Caco-2 (cell line): ENCODE measurements around the gene SEMA3C. TPM values are rescaled to one million over a fixed set of nuclear protein-coding genes. Genes with fewer than 3 reads are reported as not detected.

ENCODE experiments used
- BruUV-seq: library from RNA; stranded (reverse); fragments of 400-500 nt; replicated peaks from 2 replicates; lab custom pipeline; 2021; lab: Mats Ljungman, UMichigan
- CTCF ChIA-PET: fragments of 300-600 bp; sonication (Branson Sonifier 250); formaldehyde crosslinking; loops from one replicate; lab custom pipeline; 2022; ENCODE audit warnings: antibody characterized with exemption; lab: Charles Lee
- POLR2A ChIA-PET: fragments of 300-600 bp; sonication (Branson Sonifier 250); formaldehyde crosslinking; loops from one replicate; lab custom pipeline; 2022; ENCODE audit warnings: antibody characterized with exemption; lab: Charles Lee
- DNase-seq, 2 experiments: peaks; one replicate each; pipeline versions ENCODE4 v3.0.0 to v3.0.0-alpha.2; 2020 to 2022
- H3K27me3 ChIP-seq: replicated peaks from 2 replicates; pipeline ENCODE4 v1.6.0; 2011; ENCODE audit warnings: low read length; ENCODE audit not compliant: control insufficient read depth, insufficient read depth
- H3K36me3 ChIP-seq: 2 replicates; pipeline ENCODE4 v1.5.1; 2011; ENCODE audit warnings: low read length; ENCODE audit not compliant: control insufficient read depth, insufficient read depth
- H3K4me1 ChIP-seq: fragments of 250-450 bp; sonication (Bioruptor Pico); 2 replicates; pipeline ENCODE4 v1.5.1; 2020; ENCODE audit warnings: mild to moderate bottlenecking
- H3K4me3 ChIP-seq: 2 replicates; pipeline ENCODE4 v1.5.1; 2011; ENCODE audit warnings: low read depth, mild to moderate bottlenecking, control low read depth, low read length
- H3K9me3 ChIP-seq: fragments of 250-450 bp; sonication (Bioruptor Pico); 2 replicates; pipeline ENCODE4 v1.5.1; 2020; ENCODE audit warnings: mild to moderate bottlenecking, moderate library complexity
- H3K27ac Mint-ChIP-seq: one replicate; pipeline ENCODE4 v1.8.0; 2022; ENCODE audit warnings: mixed read lengths; ENCODE audit not compliant: unreplicated experiment
- H3K27me3 Mint-ChIP-seq: one replicate; pipeline ENCODE4 v1.8.0; 2022; ENCODE audit warnings: mixed read lengths; ENCODE audit not compliant: insufficient read depth, unreplicated experiment
- H3K36me3 Mint-ChIP-seq: one replicate; pipeline ENCODE4 v1.8.0; 2022; ENCODE audit warnings: mild to moderate bottlenecking, mixed read lengths; ENCODE audit not compliant: insufficient read depth, unreplicated experiment
- H3K4me1 Mint-ChIP-seq: one replicate; pipeline ENCODE4 v1.8.0; 2022; ENCODE audit warnings: low read depth, mixed read lengths; ENCODE audit not compliant: unreplicated experiment
- H3K4me3 Mint-ChIP-seq: one replicate; pipeline ENCODE4 v1.8.0; 2022; ENCODE audit warnings: mild to moderate bottlenecking, moderate library complexity, mixed read lengths; ENCODE audit not compliant: unreplicated experiment
- H3K9me3 Mint-ChIP-seq: one replicate; pipeline ENCODE4 v1.8.0; 2022; ENCODE audit warnings: mixed read lengths; ENCODE audit not compliant: unreplicated experiment
- intact Hi-C: fragments of 100-400 bp; cut with micrococcal nuclease; formaldehyde crosslinking; loops from one replicate; pipeline ENCODE4 v1.10.0; 2022; ENCODE audit not compliant: unreplicated experiment
- total RNA-seq: library from RNA; stranded (reverse); gene quantifications from 2 replicates; pipeline ENCODE4 v1.2.3, GENCODE V29; 2022
- TF ChIP-seq, protein P1 (sequence below), 2 experiments: fragments of 200-600 bp in 1 of 2; IDR thresholded peaks; 1 replicate in 1 of 2; 2 replicates in 1 of 2; pipeline versions ENCODE4 v1.5.1 to v1.8.0; 2011 to 2022; ENCODE audit warnings: antibody characterized with exemption in 1 of 2, control low read depth in 1 of 2, inconsistent platforms in 1 of 2, low read depth in 1 of 2, low read length in 1 of 2, mild to moderate bottlenecking in 1 of 2, moderate library complexity in 1 of 2; ENCODE audit not compliant: insufficient read depth in 1 of 2, severe bottlenecking in 1 of 2, unreplicated experiment in 1 of 2

SEMA3C gene
- total RNA-seq, 1 experiment from 2014 or later, result 25.8 TPM

DNA sequence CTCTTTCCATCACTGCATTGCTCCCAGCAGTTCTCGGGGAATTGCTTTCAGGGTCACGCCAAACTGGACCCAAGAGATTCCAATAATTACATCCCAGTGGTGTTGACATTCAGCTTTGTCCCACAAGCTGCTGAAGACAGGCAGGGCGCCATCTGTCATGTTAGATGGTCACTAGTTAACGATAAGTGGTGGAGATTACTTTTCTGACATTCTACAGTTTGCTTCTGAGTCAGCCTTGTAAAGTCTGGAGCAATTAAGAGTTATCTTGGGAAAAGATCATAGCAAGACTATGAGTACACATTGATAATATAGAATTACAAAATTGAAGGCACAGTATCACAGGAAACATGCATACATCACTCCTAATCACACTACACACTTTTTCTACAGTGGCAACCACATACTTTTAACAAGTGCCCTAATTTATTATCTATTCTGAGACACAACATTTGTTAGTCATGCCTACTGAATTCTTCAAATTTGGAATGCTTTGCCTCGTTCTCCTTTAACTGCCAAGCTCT is 41.9 kb downstream of the SEMA3C start:
- TF ChIP-seq, protein P1, sequence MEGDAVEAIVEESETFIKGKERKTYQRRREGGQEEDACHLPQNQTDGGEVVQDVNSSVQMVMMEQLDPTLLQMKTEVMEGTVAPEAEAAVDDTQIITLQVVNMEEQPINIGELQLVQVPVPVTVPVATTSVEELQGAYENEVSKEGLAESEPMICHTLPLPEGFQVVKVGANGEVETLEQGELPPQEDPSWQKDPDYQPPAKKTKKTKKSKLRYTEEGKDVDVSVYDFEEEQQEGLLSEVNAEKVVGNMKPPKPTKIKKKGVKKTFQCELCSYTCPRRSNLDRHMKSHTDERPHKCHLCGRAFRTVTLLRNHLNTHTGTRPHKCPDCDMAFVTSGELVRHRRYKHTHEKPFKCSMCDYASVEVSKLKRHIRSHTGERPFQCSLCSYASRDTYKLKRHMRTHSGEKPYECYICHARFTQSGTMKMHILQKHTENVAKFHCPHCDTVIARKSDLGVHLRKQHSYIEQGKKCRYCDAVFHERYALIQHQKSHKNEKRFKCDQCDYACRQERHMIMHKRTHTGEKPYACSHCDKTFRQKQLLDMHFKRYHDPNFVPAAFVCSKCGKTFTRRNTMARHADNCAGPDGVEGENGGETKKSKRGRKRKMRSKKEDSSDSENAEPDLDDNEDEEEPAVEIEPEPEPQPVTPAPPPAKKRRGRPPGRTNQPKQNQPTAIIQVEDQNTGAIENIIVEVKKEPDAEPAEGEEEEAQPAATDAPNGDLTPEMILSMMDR (IDR thresholded peaks at IDR 0.05; ENCODE audit: insufficient read depth in 1 of 2, low read depth in 1 of 2, low read length in 1 of 2, severe bottlenecking in 1 of 2, unreplicated experiment in 1 of 2), result no peak
- Histone ChIP-seq H3K9me3 (no peaks in the 10 kb centered on the region), H3K36me3 (no peaks in the 10 kb centered on the region), H3K27me3 (no peaks in the 10 kb centered on the region), H3K4me3 (no peak overlapping the region), H3K4me1 (peaks cover 30% of the 10 kb centered on the region)
- no TSS peak for BruUV-seq
- POLR2A ChIA-PET, result no interaction called here
- CTCF ChIA-PET, result no interaction called here
- H3K36me3 Mint-ChIP-seq, result peaks cover 9% of the 10 kb centered on the region
- no peaks in the 10 kb centered on the region for H3K9me3 Mint-ChIP-seq
- H3K27ac Mint-ChIP-seq, result no peak overlapping the region
- intact Hi-C loops, result loop anchor here (1.0 kb wide), 1 partner anchor 54 kb away; no protein-coding TSS in a partner anchor
- H3K4me3 Mint-ChIP-seq, result peak overlapping the region; percentile 17
- H3K4me1 Mint-ChIP-seq, result peaks cover 45% of the 10 kb centered on the region
- DNase-seq, result peak; percentile 70 to 85
- no peaks in the 10 kb centered on the region for H3K27me3 Mint-ChIP-seq

DNA sequence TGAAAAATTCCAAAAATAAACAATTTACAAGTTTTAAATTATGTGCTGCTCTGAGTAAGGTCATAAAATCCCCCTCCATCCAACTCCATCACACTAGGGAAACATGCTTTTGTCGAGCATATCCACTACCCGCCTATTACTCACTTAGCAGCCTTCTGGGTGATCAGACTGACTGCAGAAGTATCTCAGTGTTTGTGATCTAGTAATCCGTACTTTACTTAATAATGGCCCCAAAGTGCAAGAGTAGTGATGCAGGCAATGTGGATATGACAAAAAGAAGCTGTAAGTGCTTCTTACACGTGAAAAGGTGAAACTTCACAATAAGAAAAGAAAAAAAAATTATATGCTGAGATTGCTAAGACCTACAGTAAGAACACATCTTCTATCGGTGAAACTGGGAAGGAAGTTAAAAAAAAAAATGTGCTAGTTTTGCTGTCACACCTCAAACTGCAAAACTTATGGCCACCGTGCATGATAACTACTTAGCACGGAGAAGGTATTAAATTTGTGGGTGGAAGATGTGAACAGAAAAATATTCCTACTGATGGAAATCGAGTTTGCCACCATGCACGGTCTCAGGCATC is 43.2 kb downstream of the SEMA3C start:
- DNase-seq, result no peak
- Histone ChIP-seq H3K4me1 (peaks cover 30% of the 10 kb centered on the region), H3K9me3 (no peaks in the 10 kb centered on the region), H3K36me3 (no peaks in the 10 kb centered on the region), H3K4me3 (no peak overlapping the region), H3K27me3 (no peaks in the 10 kb centered on the region)
- H3K36me3 Mint-ChIP-seq, result peaks cover 16% of the 10 kb centered on the region
- H3K9me3 Mint-ChIP-seq, result no peaks in the 10 kb centered on the region
- ChIA-PET POLR2A (no interaction called here), CTCF (no interaction called here)
- H3K27ac Mint-ChIP-seq, result no peak overlapping the region
- no peak overlapping the region for H3K4me3 Mint-ChIP-seq
- peaks cover 45% of the 10 kb centered on the region for H3K4me1 Mint-ChIP-seq
- BruUV-seq, result no TSS peak
- no peaks in the 10 kb centered on the region for H3K27me3 Mint-ChIP-seq
- intact Hi-C loops, result no loop called here
- TF ChIP-seq, protein P1 (IDR thresholded peaks at IDR 0.05; ENCODE audit: insufficient read depth in 1 of 2, low read depth in 1 of 2, low read length in 1 of 2, severe bottlenecking in 1 of 2, unreplicated experiment in 1 of 2), result no peak

DNA sequence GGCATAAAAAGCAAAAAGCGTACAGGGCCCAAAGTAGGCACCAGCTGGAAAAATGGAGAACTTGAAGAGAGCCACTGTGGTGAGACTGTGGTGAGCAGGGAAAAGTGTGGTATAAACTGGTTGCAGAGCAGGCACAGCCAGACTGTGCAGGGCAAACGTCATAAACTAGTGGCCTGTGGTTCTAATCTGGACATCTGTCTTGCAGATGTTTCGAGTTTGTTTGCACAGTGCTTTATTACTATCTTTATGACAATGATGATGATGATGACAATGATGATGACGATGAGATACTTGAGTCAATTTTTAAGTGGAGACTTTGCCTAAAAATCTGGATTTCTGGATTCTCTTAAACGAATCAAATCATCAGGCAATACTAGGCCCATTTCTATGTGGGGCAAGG is 45.7 kb downstream of the SEMA3C start:
- H3K4me3 Mint-ChIP-seq, result no peak overlapping the region
- DNase-seq, result no peak
- no peak overlapping the region for H3K27ac Mint-ChIP-seq
- H3K36me3 Mint-ChIP-seq, result peaks cover 23% of the 10 kb centered on the region
- CTCF ChIA-PET, result interaction anchor here (0.7 kb wide), 1 partner anchor 8 kb away, joined by 4 read pairs; no protein-coding TSS in a partner anchor
- no peaks in the 10 kb centered on the region for H3K27me3 Mint-ChIP-seq
- POLR2A ChIA-PET, result interaction anchor here (0.6 kb wide), 1 partner anchor 21 kb away, joined by 3 read pairs; no protein-coding TSS in a partner anchor
- no peaks in the 10 kb centered on the region for H3K27me3 ChIP-seq
- BruUV-seq, result no TSS peak
- H3K36me3 ChIP-seq, result no peaks in the 10 kb centered on the region
- no peak overlapping the region for H3K4me3 ChIP-seq
- H3K4me1 Mint-ChIP-seq, result peaks cover 39% of the 10 kb centered on the region
- H3K4me1 ChIP-seq, result peaks cover 50% of the 10 kb centered on the region
- no peaks in the 10 kb centered on the region for H3K9me3 ChIP-seq
- no peaks in the 10 kb centered on the region for H3K9me3 Mint-ChIP-seq
- intact Hi-C loops, result loop anchor here (5.0 kb wide), 1 partner anchor 284 kb away; no protein-coding TSS in a partner anchor
- TF ChIP-seq, protein P1 (IDR thresholded peaks at IDR 0.05; ENCODE audit: insufficient read depth in 1 of 2, low read depth in 1 of 2, low read length in 1 of 2, severe bottlenecking in 1 of 2, unreplicated experiment in 1 of 2), result no peak
